HG03175 (cell line): ENCODE results near the gene MYOM1.

Experiments used
- ATAC-seq: cut with Tn5 transposase; IDR thresholded peaks from one replicate; pipeline ENCODE4 v1.9.1; 2021; ENCODE audit warnings: mild to moderate bottlenecking, moderate library complexity; ENCODE audit not compliant: unreplicated experiment

MYOM1 gene

GRCh38 chr18:3219631-3220335 is at the start of gene MYOM1:
TSS of gene MYOM1 (minus strand) at chr18:3219968. CDS start at chr18:3215223, 4,745 bp downstream.
- no peak for ATAC-seq

- ATAC-seq, result no peak
Measured at GRCh38 chr18:3269241-3269913, 49.6 kb upstream of the MYOM1 start.

GRCh38 chr18:3268306-3268705 is 48.5 kb upstream of the MYOM1 start:
- no peak for ATAC-seq

DNA sequence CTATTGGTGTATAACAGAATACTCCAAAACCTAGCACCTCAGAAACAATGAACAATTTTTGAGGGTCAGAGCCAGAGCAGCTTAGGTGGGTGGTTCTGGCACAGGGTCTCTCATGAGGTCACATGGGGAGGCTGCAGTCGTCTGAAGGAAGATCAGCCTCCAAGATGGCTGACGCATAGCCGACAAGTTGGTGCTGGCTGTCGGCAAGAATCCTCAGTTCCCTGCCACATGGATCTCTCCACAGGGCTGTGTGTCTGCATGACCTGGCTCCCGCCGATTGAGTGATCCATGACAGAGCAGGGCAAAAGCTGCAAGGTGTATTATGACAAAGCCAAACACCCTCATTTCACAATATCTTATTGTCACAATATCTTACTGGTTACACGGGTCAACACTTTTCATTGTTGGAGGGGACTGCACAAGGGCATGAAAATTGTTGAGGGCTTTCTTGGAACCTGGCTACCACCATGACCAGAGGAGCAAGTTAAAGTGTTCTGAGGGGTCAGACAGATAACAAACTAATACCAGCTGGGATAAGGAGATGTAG is 46.4 kb upstream of the MYOM1 start:
- ATAC-seq, result no peak

DNA sequence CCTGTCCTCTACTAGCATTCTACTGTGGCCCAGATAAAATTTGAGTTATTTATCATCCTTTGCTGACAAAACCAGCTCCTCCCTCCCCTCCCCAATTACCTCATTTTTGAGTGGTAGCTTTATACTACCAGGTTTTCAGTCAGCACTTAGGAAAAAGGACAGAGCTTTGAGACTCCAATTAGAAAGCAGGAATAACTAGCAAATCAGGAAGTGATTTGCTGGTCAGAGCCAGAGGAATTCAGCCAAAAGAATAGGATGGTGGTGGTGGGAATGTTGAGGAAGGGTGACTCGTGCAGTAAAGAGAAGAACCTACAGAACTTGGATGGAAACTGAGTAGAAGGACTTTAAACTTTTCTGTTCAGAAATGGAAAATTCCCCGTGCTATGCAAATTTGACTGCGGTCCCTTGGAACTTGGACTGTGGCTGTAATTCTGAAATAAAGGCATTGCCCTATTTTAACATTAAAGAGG is 45.8 kb upstream of the MYOM1 start:
- ATAC-seq, result no peak

GRCh38 chr18:3264362-3264761 is 44.6 kb upstream of the MYOM1 start:
- no peak for ATAC-seq

GRCh38 chr18:3263132-3263700 is 43.4 kb upstream of the MYOM1 start:
- no peak for ATAC-seq

- peak; percentile 37 for ATAC-seq
Measured at GRCh38 chr18:3262234-3263131, 42.7 kb upstream of the MYOM1 start.

DNA sequence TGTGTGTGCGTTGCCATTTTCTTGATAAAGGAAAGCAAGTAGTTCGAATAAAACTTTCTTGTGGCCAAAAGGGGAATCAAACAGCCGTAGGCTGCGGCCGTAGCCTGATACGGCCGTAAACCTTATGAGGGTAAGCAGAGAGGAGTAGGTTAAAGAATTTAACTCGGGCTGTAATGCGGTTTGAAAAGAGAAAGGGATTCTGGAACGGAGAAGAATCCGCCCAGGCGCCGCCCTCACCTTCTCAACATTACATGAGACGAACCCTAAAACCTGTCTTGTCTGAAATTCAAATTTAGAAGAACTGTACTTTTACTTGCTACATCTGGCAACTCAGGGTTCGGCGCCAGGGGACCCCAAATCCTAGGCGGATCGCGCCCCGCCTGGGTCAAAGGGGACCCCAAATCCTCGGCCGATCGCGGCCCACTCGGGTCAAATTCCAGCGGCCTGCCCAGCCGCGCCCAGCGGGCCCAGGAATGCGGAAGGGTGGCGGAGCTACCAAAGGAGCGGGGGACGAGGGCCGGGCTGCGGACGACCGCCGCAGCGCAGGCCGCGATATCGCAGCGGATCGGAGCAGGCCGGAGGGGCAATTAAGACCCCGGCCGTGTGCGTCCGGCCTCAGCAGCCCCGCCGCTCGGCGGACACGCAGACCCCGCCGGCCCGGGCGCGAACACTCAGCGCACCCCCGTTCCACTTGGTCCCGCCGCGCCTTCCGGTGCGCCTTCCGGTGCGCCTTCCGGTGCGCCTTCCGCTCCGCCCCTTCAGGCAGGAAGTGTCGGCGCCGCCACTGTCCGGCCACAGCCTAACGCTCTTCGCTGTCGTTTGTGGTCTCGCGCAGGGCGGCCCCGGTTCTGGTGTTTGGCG is 41.8 kb upstream of the MYOM1 start, which contains the start of gene MYL12B:
TSS of gene MYL12B (plus strand) at position 761 of the 861 bp plus-strand sequence. CDS start 10,766 bp downstream, outside the sequence.
- peak; percentile 88 for ATAC-seq

GRCh38 chr18:3260995-3261372 is 41.2 kb upstream of the MYOM1 start:
- ATAC-seq, result no peak

- no peak for ATAC-seq
Measured at GRCh38 chr18:3257627-3258120, 37.9 kb upstream of the MYOM1 start.

- ATAC-seq, result no peak
Measured at GRCh38 chr18:3256693-3257626, 37.2 kb upstream of the MYOM1 start.

DNA sequence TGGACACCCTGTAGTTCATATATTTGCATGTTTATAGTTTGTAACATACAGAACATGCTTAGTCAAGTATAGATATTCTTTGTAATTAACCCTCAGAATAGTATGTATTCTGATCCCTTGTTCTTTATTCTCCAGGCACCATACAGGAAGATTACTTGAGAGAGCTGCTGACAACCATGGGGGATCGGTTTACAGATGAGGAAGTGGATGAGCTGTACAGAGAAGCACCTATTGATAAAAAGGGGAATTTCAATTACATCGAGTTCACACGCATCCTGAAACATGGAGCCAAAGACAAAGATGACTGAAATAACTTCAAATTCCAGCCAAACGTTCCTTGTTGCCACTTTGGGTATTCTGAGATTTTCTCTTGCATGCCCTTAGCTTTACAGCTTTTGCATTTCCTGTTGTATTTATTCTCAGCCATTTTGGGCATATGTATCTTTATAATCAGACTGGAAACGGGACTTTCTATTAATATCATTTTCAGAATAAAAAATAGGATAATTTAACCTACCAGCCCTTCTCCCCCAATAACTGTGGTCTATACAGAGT is 35.9 kb upstream of the MYOM1 start:
- ATAC-seq, result no peak

- ATAC-seq, result no peak
Measured at GRCh38 chr18:3254725-3255124, 35.0 kb upstream of the MYOM1 start.

GRCh38 chr18:3252843-3253242 is 33.1 kb upstream of the MYOM1 start:
- no peak for ATAC-seq

GRCh38 chr18:3251963-3252277 is 32.2 kb upstream of the MYOM1 start:
- no peak for ATAC-seq

GRCh38 chr18:3251249-3251962 is 31.6 kb upstream of the MYOM1 start:
- ATAC-seq, result no peak
